ENCODE results near the gene ZNF765. TPM values are rescaled to one million over a fixed set of nuclear protein-coding genes. Genes with fewer than 3 reads are reported as not detected.

The ZNF765 gene
- total RNA-seq: 4.0 and 5.3 TPM in 2 replicates

GRCh38 chr19:53394974-53395839 is at the start of gene ZNF765:
ZNF765 (plus strand) TSS chr19:53395149; CDS start chr19:53398016, 2,867 bp downstream.

GRCh38 chr19:53365134-53365898 is 29.6 kb upstream of the ZNF765 start, which contains the start of gene ZNF525:
ZNF525 (plus strand) TSS chr19:53365705; CDS start chr19:53372282, 6,577 bp downstream.

GRCh38 chr19:53431399-53432087 is 36.6 kb downstream of the ZNF765 start, which contains the start of gene ZNF761:
ZNF761 (plus strand) TSS chr19:53431984; CDS start chr19:53447269, 15,285 bp downstream.

GRCh38 chr19:53467485-53468262 is 72.7 kb downstream of the ZNF765 start, which contains the start of gene ZNF813:
ZNF813 (plus strand) TSS chr19:53467733; CDS start chr19:53483823, 16,090 bp downstream.

Other genes starting within 250 kb of the ZNF765 start
- 5.4 and 7.6 TPM in 2 replicates for gene ZNF347, start 236.1 kb upstream of the ZNF765 start, total RNA-seq
- 1.7 and 2.5 TPM in 2 replicates for gene ZNF665, start 201.8 kb upstream of the ZNF765 start, total RNA-seq
- gene ZNF677, start 140.3 kb upstream of the ZNF765 start, total RNA-seq: 15.2 and 15.4 TPM in 2 replicates
- gene VN1R2, start 136.9 kb upstream of the ZNF765 start, total RNA-seq: not detected in 2 replicates
- not detected in 2 replicates for gene VN1R4, start 127.4 kb upstream of the ZNF765 start, total RNA-seq
- 2.7 and 3.5 TPM in 2 replicates for gene ZNF845, start 61.4 kb upstream of the ZNF765 start, total RNA-seq
- 2.1 and 4.4 TPM in 2 replicates for gene ZNF525, start 29.4 kb upstream of the ZNF765 start, total RNA-seq
- 6.9 and 9.0 TPM in 2 replicates for gene ZNF761, start 36.8 kb downstream of the ZNF765 start, total RNA-seq
- 2.6 and 6.3 TPM in 2 replicates for gene ZNF813, start 72.6 kb downstream of the ZNF765 start, total RNA-seq
- gene ZNF331, start 143.0 kb downstream of the ZNF765 start, total RNA-seq: 6.0 and 10.4 TPM in 2 replicates
- not detected in 2 replicates for gene DPRX, start 236.8 kb downstream of the ZNF765 start, total RNA-seq

Measured in cardiac ventricle fibroblast (primary cell).